GM12878 (cell line): ENCODE results near the gene MYO10. TPM values are rescaled to one million over a fixed set of nuclear protein-coding genes. Genes with fewer than 3 reads are reported as not detected.

Experiments
- BCLAF1 ChIP-seq: fragments of 450-650 bp; IDR thresholded peaks from 2 replicates; pipeline ENCODE4 v1.6.1; 2017; ENCODE audit warnings: antibody characterized with exemption, mild to moderate bottlenecking, moderate library complexity
- CBFB ChIP-seq: IDR thresholded peaks from 2 replicates; pipeline ENCODE4 v1.6.1; 2016; ENCODE audit warnings: antibody characterized with exemption, low read depth
- EED ChIP-seq: sonication (generic); IDR thresholded peaks from 2 replicates; pipeline ENCODE4 v1.6.1; 2016; ENCODE audit warnings: antibody characterized with exemption, low read depth
- ETV6 ChIP-seq, 2 experiments: fragments of 450-650 bp in 1 of 2; IDR thresholded peaks in 1 of 2; conservative IDR thresholded peaks in 1 of 2; 2 replicates each; pipeline ENCODE4 v1.6.1; 2014; ENCODE audit warnings: antibody characterized with exemption in 1 of 2, borderline replicate concordance in 1 of 2, low read depth in 1 of 2, mild to moderate bottlenecking in 1 of 2, moderate library complexity in 1 of 2
- HDAC6 ChIP-seq: fragments of 200-600 bp; sonication (generic); IDR thresholded peaks from one replicate; pipeline ENCODE4 v1.8.0; 2017; ENCODE audit warnings: antibody characterized with exemption; ENCODE audit not compliant: unreplicated experiment
- IKZF2 ChIP-seq, 2 experiments: fragments of 450-650 bp; IDR thresholded peaks; 2 replicates each; pipeline ENCODE4 v1.6.1; 2017; ENCODE audit warnings: mild to moderate bottlenecking in 2 of 2, moderate library complexity in 2 of 2
- IRF3 ChIP-seq: fragments of 450-650 bp; IDR thresholded peaks from 2 replicates; pipeline ENCODE4 v1.6.1; 2014; ENCODE audit warnings: mild to moderate bottlenecking
- POLR2AphosphoS2 ChIP-seq: IDR thresholded peaks from 2 replicates; pipeline ENCODE4 v1.6.1; 2011; ENCODE audit warnings: low read depth, mild to moderate bottlenecking, low read length, improper control_type of control experiment, moderate library complexity
- SIX5 ChIP-seq: IDR thresholded peaks from 2 replicates; pipeline ENCODE4 v1.6.1; 2011; ENCODE audit warnings: mild to moderate bottlenecking, low read depth, low read length, moderate library complexity; ENCODE audit not compliant: severe bottlenecking
- SREBF2 ChIP-seq: IDR thresholded peaks from 2 replicates; pipeline ENCODE4 v1.6.1; 2012; ENCODE audit warnings: mild to moderate bottlenecking, low read length
- YBX1 ChIP-seq: fragments of 450-650 bp; IDR thresholded peaks from 2 replicates; pipeline ENCODE4 v1.6.1; 2016; ENCODE audit warnings: antibody characterized with exemption
- polyA plus RNA-seq, 11 experiments: library from polyadenylated mRNA; depleted of rRNA in 4 of 11; unstranded in 6 of 11; stranded (reverse) in 5 of 11; fragments of >200 nt; fragmentation: Nextera tagmentation in 4 of 11; fragmentation: Illumina TruSeq in 1 of 11; extraction: Ambion mirVana in 4 of 11; extraction: Trizol in 1 of 11; gene quantifications; 1 replicate in 1 of 11; 2 replicates in 10 of 11; pipeline versions ENCODE4 v1.2.1 to v1.2.3, GENCODE V29; 2011 to 2016; ENCODE audit warnings: inconsistent platforms in 2 of 11, missing spikeins in 2 of 11, low read depth in 1 of 11
- total RNA-seq, 4 experiments: library from RNA; depleted of rRNA in 3 of 4; stranded (reverse); fragments of >200 nt in 3 of 4; fragmentation: Illumina TruSeq in 1 of 4; extraction: Trizol in 1 of 4; gene quantifications; 2 replicates each; pipeline versions ENCODE4 v1.2.1 to v1.2.3, GENCODE V29; 2013 to 2021

The MYO10 gene
- total and polyA plus RNA-seq, 10 of the 15 experiments (the other 5 are each of a cell fraction or from before 2014, with no cell fraction given), result 0.02 to 0.77 (median 0.17) TPM

- TF ChIP-seq BCLAF1 (no peak), SIX5 (no peak), HDAC6 (no peak), IRF3 (no peak), POLR2AphosphoS2 (no peak), ETV6 (conservative IDR thresholded peaks at IDR 0.05 in 1 of 2, IDR thresholded peaks at IDR 0.05 in 1 of 2; ENCODE audit: borderline replicate concordance in 1 of 2, low read depth in 1 of 2) (no peak), YBX1 (no peak), SREBF2 (no peak), IKZF2 (IDR thresholded peaks at IDR 0.05) (no peak), EED (no peak), CBFB (no peak)
Measured at GRCh38 chr5:16673241-16674201, 262.6 kb downstream of the MYO10 start (continued).
